Medulla oblongata (tissue), 1 donor: ENCODE results near the gene SH2D2A.
"Not testable (repeated sequence)": the region's sequence is repeated elsewhere in the genome, so short reads cannot be mapped to it uniquely, and the experiment has no call there.

ENCODE experiments used
- DNase-seq: peaks from one replicate; pipeline ENCODE4 v3.0.0-alpha.2; 2015; ENCODE audit errors: extremely low spot score

The SH2D2A gene

GRCh38 chr1:156768610-156769295 lies 47.9 kb downstream of the SH2D2A start:
- no peak for DNase-seq

- DNase-seq: peak; percentile 66
These were observed 48.6 kb downstream of the SH2D2A start for GRCh38 chr1:156767879-156768604.

GRCh38 chr1:156767101-156767878 lies 49.4 kb downstream of the SH2D2A start, which contains the start of gene PRCC:
TSS of gene PRCC (plus strand) at chr1:156767535. CDS start at chr1:156767772, 237 bp downstream.
- DNase-seq: peak; percentile 100

- DNase-seq: no peak
These were observed 50.1 kb downstream of the SH2D2A start for GRCh38 chr1:156766298-156767100.

GRCh38 chr1:156765666-156766065 lies 51.0 kb downstream of the SH2D2A start:
- DNase-seq: no peak

GRCh38 chr1:156765136-156765535 lies 51.5 kb downstream of the SH2D2A start:
- DNase-seq: not testable (repeated sequence)

- DNase-seq: no peak
These were observed 55.9 kb downstream of the SH2D2A start for GRCh38 chr1:156760796-156761104.

GRCh38 chr1:156760092-156760795 lies 56.4 kb downstream of the SH2D2A start:
- no peak for DNase-seq

- DNase-seq: not testable (repeated sequence)
These were observed 58.9 kb downstream of the SH2D2A start for GRCh38 chr1:156757572-156758253.

GRCh38 chr1:156756355-156756754 lies 60.3 kb downstream of the SH2D2A start:
- DNase-seq: no peak
